HG03135 (cell line): ENCODE data around the gene CEACAM19.
"Not testable (repeated sequence)": the region's sequence is repeated elsewhere in the genome, so short reads cannot be mapped to it uniquely, and the experiment has no call there.

Experiments used
- ATAC-seq: cut with Tn5 transposase; IDR thresholded peaks from one replicate; pipeline ENCODE4 v1.9.1; 2021; ENCODE audit warnings: mild to moderate bottlenecking, moderate library complexity; ENCODE audit not compliant: unreplicated experiment

CEACAM19 gene

DNA sequence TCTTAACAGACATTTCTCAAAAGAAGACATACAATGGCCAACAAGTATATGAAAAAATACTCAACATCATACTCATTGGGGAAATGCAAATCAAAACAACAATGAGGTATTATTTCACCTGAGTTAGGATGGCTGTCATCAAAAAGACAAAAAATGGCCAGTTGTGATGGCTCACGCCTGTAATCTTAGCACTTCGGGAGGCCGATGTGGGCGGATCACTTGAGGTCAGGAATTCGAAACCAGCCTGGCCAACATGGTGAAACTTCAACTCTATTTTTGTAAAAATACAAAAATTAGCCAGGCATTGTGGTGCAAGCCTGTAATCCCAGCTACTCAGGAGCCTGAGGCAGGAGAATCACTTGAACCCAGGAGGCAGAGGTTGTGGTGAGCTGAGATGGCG is 49.7 kb downstream of the CEACAM19 start:
- ATAC-seq = no peak

DNA sequence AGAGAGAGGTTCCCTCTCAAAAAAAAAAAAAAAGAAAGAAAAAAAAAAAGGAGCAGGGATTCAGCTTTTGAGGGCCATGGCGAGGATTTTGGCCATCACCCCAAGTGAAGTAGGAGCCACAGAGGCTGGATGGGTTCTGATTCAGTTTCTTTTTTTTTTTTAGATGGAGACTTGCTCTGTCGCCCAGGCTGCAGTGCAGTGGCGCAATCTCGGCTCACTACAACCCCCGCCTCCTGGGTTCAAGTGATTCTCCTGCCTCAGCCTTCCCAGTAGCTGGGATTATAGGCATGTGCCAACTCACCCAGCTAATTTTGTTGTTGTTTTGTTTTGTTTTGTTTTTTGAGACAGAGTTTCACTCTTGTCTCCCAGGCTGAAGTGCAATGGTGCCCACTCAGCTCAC is 50.1 kb downstream of the CEACAM19 start:
- ATAC-seq = not testable (repeated sequence)

DNA sequence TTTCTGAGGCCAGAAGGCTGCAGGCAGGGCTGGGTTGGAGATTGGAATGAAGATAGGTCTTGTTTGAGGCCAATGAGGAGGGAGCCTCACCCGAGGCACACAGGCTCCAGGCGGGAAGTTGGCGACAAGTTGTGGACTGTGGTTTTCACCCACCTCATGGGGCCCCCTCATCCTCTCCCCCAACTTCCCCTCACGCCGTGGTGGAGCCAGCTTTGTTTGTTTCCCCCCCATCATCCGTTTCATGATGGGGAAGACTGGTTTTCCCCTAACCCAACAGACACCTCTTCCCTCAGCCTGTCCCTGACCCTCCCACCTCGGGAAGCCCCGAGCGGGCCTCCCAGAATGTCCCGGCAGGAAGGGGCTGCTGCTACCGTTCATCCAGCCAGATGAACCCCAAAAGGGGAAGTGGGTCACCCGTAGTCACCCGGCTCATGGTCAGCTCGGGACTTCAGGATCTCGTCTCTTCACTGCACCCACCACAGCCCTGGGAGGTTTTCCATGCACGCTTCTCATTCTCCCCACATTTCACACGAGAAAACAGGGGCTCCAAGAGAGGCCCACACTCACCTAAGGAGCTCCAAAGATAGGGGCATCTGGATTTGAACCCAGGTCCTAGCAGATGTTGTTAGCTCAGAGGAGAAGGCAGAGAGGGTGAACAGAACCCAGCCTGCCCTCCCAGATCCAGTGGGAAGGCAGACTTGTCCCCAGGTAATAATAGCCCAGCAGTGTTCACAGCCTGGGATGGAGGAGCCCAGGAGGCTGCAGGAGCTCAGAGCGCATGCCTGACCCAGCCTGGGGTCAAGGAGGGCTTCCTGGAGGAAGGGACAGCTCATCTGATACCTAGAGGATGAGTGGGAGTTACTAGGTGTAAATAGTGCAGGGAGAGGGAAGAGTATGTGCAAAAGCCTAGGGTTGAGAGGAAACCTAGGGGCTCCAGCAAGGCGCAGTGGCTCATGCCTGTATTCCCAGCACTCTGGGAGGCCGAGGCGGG is 51.1 kb downstream of the CEACAM19 start:
- ATAC-seq = no peak

DNA sequence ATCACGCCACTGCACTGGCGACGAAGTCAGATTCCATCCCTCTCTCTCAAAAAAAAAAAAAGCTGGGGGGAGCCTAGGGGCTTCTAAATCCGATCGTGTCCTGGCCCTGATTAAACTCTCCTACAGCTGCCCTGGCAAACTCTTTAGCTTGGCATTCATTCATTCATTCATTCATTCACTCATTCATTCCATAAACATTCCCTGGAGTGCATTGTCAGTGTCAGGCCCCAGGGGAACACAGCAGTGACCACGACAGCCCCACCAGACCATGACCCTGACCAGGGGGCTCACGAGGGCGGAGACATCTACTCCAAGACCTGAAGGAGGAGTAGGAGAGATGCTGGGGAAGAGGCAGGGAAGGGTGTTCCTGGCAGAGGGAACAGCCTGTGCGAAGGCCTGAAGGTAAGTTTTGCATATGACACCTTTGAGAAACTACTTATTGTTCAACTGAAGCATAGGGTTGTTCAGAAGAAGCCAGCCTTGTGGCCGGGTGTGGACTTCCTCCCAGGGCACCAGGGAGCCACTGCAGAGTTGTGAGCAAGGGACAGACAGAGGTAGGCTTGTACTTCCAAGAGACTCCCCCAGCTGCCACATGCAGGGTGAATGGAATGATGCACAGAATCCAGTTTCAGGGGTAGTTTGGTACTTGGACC is 52.1 kb downstream of the CEACAM19 start:
- no peak for ATAC-seq

DNA sequence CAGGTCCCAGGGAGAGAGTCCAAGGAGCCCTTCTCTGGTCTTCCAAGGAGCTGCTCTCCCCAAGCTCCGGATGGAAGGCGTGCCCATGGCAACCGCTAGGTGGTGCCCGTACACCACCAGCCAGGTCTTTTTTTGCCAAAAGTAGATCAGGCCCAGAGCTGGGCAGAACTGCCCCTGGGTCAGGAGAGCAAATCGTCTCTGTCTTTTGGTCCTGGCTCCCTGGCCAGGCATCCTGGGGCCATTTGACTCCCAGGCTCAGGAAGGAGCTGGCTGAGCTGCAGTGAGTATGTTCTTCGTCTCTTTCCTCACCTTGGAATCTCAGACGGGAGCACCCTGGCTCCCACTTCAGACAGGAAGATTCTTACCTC is 52.7 kb downstream of the CEACAM19 start:
- ATAC-seq = no peak

DNA sequence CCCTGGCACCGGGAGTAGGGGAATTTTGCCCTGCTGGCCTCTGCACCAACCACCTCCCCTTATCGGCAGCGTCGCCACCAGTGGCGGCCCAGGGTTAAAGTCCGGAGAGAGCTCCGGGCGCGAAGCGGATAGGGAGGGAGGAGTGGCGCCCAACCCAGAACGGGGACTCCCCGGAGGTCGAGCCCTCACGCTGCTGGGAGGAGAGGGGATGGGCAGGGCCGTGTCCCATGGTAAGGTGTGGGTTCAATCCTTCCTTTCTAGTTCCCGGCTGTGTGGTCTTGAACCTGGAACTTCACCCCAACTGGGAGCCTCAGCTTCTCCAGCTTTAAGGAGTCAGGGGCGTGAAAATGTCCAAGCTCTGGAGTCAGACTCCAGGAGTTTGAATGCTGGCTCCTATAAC is 54.0 kb downstream of the CEACAM19 start:
- no peak for ATAC-seq

DNA sequence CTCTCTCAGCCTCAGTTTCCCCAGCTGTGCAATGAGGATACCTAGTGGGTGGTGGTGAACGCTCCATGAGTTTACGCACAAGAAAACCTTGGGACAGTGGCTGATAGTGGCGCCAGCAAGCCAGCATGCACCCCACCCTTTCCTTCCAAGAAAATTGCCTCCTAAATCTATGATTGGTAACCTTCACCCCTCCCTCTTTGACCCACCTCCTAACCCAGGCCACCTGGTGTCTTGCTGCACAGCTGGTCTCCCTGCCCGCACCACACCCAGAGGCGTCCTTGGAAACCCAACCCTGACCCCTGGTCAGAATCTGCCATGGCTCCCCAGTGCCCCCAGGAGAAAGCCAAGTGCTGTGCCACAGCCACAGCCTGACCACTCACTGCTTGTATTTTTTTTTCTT is 54.4 kb downstream of the CEACAM19 start:
- ATAC-seq = no peak

DNA sequence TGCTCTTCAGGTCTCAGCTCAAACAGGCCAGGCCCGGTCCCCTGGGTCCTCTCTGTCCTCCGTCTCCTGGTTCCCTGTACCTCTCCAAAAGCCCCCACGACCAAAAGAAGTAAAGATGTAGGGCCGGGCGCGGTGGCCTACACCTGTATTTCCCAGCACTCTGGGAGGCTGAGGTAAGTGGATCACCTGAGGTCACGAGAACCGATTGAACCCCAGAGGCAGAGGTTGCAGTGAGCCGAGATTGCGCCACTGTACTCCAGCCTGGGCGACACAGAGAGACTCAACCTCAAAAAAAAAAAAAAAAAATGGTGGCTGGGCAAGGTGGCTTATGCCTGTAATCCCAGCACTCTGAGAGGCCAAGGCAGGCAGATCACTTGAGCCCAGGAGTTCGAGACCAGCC is 55.2 kb downstream of the CEACAM19 start:
- ATAC-seq = no peak

DNA sequence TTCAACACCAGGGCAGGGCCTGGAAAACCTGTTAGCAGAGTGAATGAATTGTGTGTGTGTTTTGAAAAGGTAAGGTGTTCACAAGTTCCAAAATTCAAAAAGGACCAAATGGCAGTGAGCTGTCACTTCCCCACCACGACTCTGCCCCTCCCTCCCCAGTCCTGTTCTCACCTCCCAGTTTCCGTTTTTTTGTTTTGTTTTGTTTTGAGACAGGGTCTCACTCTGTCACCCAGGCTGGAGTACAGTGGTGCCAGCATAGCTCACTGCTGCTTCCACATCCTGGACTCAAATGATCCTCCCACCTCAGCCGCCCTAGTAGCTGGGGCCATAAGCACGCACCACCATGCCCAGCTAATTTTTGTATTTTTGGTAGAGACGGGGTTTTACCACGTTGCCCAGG is 56.9 kb downstream of the CEACAM19 start:
- ATAC-seq = no peak

DNA sequence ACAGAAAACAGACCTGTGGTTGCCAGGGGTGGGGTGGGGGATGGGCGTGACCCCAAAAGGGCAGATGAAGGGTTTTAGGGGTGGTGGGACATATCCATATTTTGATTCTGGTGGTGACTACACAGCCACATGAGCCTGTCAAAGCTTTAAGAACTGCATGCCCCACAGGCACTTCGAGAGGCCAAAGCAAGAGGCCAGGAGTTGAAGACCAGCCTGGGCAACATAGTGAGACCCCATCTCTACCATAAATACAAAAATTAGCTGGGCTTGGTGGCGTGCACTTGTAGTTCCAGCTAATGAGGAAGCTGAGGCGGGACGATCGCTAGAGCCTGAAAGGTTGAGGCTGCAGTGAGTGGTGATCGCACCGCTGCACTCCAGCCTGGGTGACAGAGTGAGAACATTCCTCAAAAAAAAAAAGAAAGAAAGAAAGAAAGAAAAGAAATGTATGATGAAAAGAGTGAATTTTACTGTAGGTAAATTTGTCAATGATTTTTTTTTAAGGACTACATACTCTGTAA is 58.3 kb downstream of the CEACAM19 start:
- ATAC-seq = no peak

DNA sequence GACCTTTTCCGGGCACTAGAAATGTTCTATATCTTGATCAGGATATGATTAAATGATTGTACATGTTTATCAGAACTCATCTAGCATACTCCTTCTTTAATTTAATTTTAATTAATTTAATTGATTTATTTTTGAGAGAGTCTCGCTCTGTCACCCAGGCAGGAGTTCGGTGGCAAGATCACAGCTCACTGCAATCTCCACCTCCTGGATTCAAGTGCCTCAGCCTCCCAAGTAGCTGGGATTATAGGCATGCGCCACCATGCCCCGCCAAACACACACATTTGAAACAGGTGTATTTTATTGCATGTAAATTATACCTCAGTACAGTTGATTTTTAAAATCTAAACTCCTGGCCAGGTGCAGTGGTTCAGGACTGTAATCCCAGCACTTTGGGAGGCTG is 59.8 kb downstream of the CEACAM19 start:
- no peak for ATAC-seq

DNA sequence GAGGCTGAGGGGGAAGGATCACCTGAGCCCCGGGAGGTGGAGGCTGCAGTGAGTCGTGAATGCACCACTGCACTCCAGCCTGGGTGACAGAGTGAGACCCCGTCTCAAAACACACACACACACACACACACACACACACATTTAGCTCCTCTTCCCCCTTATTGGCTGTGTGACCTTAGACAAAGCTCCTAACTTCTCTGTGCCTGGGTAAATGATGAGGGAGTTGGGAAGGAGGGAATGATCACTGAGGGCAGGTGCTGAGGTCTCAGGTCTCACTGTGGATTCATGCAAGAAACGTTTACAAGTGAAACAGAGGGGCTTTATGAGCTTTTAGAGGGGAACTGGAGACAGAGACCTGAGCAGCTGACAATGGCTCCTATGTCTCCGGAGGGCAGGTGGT is 60.3 kb downstream of the CEACAM19 start:
- no peak for ATAC-seq

DNA sequence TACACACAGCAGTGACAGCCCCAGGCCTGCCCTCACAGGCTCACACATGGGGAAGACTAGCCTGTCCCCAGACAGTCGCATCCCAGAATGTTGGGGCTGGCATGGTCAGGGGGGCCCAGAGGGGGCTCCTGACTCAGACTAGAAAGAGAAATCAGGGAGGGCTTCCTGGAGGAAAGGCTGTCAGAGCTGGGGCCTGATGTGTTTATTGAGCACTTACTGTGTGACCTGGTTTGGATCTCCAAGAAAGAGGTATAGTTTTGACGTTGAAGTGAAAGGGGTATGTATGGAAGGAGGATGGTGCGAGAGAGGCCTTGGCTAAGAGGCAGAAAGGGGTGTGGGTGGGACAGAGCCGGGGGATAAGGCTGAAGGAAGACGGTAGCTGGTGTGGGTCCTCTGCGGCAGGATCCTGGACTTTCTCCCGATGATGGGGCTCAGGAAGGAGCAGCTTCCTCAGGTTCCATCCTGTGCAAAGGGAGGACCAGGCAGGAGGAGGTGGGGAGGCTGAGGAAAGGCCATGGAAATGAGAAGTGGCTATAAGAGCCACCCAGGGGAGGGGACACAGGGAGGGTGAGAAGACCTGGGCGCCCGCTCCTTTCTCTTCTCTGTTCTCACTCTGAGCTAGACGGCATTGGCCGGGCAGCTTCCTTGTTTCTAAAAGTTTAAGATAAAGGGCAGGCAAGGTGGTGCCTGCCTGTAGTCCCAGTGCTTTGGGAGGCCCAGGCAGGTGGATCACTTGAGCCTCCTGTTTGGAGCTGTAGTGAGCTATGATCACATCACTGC is 61.1 kb downstream of the CEACAM19 start:
- ATAC-seq = no peak
